GM12873 (cell line): ENCODE data around the gene CHN2.

Source experiments
- CTCF ChIP-seq: IDR thresholded peaks from 2 replicates; pipeline ENCODE4 v1.5.1; 2012; ENCODE audit warnings: low read depth, mild to moderate bottlenecking, moderate library complexity, low read length, control low read depth; ENCODE audit not compliant: insufficient read depth; ENCODE audit errors: missing control alignments

CHN2 gene

GRCh38 chr7:29196971-29197595 is 2.5 kb downstream of the CHN2 start:
- no peak for TF ChIP-seq CTCF

GRCh38 chr7:29197916-29198315 is 3.3 kb downstream of the CHN2 start:
- no peak for TF ChIP-seq CTCF

GRCh38 chr7:29199776-29200175 is 5.2 kb downstream of the CHN2 start:
- no peak for TF ChIP-seq CTCF

- TF ChIP-seq CTCF: no peak
Measured at GRCh38 chr7:29202651-29203069, 8.1 kb downstream of the CHN2 start.

GRCh38 chr7:29204491-29205272 is 10.1 kb downstream of the CHN2 start:
- no peak for TF ChIP-seq CTCF

- TF ChIP-seq CTCF: no peak
Measured at GRCh38 chr7:29207162-29207801, 12.7 kb downstream of the CHN2 start.

- no peak for TF ChIP-seq CTCF
Measured at GRCh38 chr7:29208410-29209250, 14.1 kb downstream of the CHN2 start.
